NCI-H1417 (cell line): Measurements from ENCODE around the gene PMFBP1.

Experiments
- DNase-seq, 3 experiments: peaks; one replicate each; lab custom pipeline; 2025; lab: John Stamatoyannopoulos, UW

Gene PMFBP1

DNA sequence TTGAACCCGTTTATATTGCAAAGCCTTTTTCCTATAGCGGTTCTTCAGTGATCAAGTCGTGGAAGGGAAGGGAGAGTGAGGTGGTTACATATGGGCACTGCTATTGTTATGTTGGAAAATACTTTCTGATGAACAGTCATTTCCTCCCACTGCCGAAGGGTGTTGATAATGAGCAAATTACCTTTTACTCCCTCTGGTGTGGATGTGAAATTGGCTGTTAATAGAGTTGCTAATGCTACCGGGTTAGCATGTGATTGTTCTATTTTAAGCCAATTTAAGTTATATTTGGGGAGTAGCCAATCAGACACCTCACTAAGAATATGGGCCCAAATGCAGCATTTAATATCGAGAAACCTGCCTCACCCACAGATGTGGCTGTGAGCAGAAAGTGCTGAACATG, 15.6 kb upstream of the PMFBP1 start:
- DNase-seq: no peak

DNA sequence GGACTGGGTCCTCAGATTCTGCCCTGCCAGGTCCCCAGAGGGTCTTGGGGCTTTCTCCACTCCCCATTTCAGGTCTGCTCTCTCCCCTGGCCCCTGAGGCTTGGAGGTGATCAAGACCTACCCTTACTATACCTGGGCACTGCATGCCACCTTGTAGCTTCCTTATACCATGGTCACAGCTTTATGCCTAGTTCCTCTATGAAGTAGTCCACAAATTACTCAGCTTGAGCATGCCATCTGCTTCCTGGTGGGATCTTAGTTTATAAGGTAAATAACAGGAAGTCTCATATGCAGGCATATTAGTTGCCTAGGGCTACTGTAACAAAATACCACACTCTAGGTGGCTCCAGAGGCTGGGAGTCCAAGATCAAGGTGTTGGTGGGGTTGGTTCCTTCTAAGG, 11.0 kb upstream of the PMFBP1 start:
- peak in 1 of 3 experiments; percentile 18 for DNase-seq

DNA sequence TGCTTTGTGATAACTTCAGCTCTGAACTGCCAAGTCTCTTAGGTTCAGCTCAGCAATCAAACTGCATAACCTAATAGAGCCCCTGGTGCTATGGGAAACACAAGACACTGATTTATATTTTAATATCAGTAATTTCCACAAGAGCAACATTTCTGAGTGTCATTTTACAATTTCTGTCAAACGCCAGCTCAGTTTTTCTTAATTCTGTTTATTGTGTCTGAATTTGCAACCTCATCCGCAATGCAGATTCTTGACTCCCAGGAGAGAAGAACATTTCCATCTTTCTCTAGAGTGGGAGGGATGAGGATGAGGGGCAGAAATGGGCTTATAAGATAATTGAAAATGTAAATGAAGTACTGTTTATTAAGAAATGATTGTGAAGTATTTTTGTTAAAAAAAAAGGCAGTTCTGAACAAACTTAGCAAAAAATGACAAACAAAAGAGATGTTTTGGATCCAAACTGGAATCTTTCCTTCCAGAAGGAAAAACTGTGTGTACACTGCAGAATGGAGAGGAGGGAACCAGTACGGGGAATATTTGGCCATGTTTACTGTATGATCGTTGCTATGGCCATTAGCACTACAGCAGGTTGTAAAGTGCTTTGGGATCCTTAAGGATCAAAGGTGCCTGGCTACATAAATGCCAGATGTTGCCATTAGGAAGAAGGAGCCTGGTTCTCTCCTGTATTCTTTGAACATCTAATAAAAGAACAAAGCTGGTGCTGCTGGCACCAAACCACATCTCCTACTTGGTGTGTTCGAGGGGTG, 7.4 kb upstream of the PMFBP1 start:
- DNase-seq: peak in 1 of 3 experiments; percentile 35

DNA sequence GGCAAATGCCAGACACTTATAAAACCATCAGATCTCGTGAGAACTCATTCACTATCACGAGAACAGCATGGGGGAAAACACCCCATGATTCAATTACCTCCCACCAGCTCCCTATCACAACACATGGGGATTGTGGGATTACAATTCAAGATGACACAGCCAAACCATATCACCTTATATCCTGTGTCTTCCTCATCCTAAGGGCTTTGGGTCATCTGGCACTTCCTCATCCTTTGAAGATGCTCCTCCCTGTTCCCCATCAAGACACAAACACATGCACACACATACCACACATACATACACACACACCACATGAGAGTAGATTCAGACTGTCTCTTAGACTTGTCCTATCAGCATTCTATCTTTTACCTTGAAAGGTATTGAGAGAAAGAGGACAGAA, 2.8 kb upstream of the PMFBP1 start:
- no peak for DNase-seq

DNA sequence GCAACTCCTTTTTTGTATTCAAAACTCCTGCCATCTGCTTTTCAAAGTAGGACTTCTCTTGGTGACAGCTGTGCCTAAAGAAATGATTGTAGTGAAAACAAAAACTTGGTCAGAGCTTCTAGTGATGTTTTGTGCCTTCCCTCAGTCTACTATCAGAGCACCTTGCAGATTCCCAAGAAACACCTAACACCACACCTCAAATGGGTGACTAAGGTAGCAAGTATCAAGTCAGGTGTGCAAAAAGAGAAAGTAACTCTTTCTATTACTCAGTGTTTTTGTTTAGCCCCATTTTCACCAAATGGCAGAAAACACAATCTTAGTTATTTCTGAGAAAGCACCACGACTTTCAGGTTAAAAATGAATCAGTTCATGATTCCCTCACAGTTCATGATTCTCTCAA, 2.0 kb upstream of the PMFBP1 start:
- DNase-seq: no peak

DNA sequence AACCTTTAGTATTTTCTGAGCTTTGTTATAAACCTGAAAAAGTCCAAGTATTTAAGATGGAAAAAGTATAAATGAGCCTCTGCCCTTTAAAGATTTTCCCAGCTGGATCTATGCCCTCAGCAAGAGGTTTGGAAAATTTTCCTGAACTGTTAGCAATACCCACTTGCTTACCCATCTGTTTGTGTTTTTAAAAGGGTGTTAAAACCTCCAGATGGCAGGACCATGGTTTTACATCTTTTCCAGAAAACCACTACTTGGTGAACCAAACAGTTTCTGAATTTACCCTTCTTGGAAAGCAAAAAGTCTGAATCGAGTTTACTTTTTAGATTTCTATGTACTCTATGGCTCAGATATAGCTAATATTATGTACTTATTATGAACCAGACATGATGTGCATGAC, 719 bp downstream of the PMFBP1 start:
- DNase-seq: no peak

DNA sequence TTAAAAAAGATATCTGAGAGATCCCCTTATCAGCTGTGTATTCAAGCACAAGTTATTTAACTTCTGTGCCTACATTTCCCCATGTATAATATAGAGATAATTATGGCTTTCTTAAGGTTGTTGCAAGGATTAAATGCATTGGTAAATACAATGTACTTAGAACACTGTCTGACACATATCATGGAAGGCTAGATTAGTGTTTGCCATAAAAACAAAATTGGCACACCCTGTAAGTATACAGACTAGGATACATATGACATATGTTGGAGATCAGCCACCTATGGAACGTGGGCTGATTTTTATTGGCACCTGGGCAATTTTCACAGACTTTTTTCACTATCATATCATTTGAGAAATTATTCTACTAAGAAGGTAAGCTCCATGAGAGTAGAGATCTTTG, 2.2 kb downstream of the PMFBP1 start:
- DNase-seq: peak in 1 of 3 experiments; percentile 19

DNA sequence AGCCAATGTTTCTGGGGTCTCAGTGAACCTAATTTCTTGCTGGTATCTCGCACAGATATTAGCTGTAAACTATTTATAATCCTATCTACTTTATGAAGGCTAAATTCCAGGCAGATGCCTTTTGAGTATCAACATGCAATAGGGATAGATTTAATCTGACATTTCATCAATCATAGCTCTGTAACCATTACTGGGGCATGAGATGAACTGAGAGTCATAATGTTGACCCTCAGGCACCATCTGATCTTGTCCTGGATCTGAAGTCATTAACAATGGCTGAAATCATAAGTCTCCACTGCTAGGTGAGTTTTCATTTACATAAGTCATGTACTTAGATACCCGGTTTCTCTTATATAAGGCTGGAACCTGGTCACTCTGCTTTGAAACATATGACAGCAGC, 3.6 kb downstream of the PMFBP1 start:
- no peak for DNase-seq

DNA sequence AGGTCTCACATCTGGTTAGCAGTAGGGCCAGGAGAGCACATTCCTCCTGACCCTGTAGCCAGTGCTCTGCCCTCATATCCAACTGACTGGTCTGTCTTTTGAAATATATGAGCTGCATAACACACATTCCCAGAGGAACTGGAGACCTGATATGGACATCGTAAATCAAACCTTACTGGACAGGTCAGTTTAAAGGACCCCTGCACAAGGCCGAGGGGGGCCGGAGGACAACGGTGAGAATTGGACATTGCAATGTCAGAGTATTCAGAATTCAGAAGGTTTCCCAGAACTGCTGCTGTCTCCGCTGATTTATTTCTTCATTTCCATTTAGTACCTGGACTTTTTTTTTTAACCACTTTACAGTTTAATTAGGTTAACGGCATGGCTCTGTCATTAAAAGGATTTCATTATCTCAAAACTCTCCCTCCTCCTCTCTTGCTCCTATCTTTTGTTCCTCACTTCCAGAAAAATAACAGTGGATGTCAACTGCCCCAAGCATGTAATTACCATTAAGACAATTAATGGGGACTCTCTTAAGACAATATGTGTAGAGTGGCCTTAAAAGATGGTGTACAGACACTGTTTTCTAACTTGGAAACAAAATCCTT, 4.9 kb downstream of the PMFBP1 start:
- peak in 1 of 3 experiments; percentile 12 for DNase-seq

DNA sequence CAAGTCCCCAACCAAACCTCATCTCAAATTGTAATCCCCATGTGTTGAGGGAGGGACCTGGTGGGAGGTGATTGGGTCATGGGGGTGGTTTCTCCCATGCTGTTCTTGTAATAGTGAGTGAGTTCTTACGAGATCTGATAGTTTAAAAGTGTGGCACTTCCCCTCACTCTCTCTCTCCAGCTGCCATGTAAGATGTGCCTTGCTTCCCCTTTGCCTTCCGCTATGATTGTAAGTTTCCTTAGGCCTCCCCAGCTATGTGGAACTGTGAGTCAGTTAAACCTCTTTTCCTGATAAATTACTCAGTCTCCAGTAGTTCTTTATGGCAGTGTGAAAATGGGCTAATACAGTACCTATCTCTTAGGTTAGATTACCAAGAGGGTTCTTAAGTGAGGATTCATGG, 5.8 kb downstream of the PMFBP1 start:
- no peak for DNase-seq

DNA sequence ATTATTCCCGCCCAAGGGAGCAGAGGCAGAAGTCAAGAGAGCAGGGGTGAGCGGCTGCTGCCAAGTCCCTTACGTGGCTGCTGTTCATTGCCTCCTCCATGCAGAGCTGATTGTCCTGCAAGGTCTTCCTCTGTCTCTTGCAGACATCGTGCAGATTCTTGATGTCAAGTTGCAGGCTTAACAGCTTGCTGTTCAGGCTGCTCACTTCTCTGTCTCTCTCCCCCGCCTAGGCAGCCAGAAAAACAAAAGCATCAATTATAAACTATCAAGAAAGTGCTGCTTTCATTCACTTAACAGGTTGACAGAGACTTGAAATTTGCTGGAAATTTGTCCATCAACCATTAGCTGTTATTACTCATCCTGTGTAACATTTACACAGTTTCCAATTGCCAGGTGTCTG, 7.3 kb downstream of the PMFBP1 start:
- peak in 2 of 3 experiments; percentile 43 to 61 for DNase-seq

DNA sequence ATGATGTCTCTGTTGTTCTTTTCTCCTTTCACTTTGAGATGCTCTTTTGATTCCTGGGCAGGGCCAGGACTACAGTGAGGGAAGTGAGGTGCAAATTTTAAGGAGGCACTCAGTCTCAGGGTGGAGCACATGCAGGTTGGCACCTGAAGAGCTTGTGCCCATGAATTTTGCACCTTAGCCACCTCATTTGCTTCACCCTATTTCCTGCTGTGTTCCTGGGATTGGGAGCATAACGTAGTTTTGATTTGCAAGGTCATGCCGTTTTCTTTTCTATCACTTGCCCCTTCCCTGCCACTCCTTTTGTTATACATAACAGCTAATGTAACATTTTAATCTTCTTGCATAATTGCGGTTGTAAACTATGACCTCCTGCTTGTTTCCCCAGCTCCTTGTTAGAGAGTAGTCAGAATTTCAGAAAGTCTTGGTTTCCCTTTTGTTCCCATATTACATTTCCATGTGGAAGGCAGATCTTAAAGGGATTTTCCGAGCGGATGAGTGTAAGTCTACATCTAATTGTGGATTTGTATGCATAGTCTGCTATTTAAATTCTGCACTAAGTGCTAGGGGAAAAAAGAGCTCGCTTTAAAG, 9.8 kb downstream of the PMFBP1 start:
- DNase-seq: no peak

DNA sequence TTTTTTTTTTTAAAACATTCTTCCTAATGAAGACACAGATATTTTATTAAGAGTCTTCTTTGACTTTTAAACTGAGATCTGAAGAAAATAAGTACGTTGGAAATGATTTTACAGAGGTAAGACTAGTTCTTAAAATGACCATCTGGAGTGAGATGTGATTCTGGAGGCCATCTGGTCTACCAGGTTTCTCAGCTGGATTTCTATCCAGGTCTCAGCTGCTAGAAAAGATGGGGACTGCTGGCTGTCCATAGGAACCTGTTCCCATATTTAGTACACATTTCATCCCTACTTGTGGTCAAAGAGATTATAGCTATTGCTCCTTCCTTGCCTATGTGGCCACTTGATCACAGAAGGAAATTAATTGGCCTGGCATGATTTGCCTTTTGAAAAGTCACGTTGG, 12.2 kb downstream of the PMFBP1 start:
- DNase-seq: no peak

DNA sequence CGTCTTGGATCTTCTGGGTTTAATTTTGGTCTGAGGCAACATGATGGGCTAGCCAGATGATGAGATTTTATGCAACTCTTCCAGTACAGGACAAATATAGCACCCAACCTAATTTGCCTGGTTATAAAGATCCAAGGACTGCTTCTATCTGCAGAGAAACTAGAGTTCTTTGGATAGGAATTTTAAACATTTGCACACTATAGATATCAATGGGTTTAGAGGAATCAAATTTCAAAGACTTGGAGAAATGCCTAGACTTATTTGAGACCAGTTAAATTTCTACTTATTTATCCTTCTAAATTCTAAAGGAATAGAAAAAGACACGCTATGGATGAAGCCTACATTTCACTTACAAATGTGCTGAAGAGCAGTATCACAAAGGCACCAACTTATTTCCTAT, 12.6 kb downstream of the PMFBP1 start:
- no peak for DNase-seq

DNA sequence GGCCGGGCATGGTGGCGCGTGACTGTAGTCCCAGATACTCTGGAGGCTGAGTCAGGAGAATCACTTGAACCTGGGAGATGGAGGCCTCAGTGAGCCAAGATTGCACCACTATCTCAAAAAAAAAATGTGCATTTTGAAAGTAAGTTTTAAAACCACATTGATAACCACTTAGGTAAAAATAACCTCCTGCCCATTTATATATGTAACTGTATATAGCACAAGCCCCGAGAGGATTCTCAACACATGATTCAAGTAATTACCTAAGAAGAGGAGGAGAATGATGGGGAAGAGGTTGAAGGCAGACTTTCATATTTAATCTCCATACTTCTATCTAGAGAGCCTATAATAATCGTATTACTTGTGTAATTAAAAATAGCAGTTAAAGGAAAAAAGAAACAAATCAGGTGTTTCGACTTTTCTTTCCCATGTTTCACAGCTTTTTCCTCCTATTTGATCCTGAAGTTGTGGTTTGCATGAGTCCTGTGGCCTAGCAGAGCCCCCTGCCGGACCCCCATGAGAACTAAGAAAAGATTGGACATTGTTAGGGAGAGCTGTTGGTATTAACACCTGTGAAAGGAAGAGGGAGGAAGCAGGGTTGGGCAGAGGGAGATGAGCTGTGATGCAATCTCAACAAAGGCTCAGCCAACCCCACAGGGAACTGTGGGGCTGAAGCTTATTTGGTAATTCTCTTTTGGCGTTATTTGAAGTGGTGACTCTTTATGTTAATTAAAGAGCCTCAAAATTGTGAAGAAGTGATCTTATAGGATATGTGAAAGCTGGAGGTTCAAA, 22.1 kb downstream of the PMFBP1 start:
- DNase-seq: no peak

DNA sequence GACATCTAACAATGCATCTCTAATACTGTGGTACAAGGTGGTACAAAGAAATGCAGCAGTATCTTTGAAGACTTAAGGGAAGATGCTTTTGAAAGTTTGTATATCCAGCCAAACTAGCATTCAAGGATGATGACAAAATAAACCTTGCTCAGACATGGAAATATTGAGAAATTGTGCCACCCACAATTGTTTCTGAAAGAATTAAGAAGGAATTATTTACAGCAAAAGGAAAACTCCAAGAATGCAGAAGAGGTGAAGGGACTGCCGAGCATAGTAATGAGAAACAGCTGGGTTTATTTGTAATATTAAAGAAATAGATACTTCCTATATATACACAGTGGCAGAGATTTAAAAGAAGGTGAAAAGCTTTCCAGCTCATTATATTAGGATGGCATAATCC, 29.5 kb downstream of the PMFBP1 start:
- no peak for DNase-seq

DNA sequence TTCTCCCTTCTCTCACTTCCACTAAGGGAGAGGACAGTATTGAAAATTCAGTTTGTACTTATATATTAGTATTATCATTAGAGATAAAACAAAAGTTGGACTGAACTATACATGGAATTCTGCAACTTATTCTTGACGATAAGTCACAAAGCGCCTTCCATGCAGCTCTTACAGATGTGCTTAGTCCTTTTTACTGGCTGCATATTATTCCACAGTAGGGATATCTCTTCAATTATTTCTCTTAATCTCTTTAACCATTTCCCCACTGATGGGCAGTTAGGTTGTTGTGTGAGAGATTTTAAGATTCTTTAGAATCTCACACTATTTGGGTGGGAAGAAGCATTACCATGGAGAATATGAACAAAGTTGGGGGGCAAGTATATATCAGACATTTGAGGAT, 32.0 kb downstream of the PMFBP1 start:
- DNase-seq: no peak

DNA sequence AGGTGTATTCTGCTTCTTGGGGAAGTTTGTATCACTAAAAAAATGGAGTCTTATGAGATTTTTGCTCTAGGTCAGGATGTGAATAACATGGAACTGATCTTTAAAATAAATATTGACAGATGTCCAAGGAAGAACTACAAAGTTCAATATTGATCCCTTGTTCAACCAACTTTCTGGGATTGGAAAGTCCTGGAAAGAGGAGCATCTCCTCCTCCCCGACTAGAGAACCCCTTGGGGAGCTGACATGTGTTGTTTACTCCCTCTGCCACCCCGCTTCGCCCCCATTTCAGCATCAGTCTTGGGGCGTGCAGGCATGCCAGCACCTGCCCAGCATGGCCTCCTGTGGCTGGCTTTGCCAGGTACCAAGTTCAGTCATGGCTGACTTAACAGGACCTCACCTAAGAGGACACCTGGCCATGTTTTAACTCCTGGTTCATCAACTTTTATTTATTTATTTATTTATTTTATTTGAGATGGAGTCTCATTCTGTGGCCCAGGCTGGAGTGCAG, 33.8 kb downstream of the PMFBP1 start:
- DNase-seq: no peak

DNA sequence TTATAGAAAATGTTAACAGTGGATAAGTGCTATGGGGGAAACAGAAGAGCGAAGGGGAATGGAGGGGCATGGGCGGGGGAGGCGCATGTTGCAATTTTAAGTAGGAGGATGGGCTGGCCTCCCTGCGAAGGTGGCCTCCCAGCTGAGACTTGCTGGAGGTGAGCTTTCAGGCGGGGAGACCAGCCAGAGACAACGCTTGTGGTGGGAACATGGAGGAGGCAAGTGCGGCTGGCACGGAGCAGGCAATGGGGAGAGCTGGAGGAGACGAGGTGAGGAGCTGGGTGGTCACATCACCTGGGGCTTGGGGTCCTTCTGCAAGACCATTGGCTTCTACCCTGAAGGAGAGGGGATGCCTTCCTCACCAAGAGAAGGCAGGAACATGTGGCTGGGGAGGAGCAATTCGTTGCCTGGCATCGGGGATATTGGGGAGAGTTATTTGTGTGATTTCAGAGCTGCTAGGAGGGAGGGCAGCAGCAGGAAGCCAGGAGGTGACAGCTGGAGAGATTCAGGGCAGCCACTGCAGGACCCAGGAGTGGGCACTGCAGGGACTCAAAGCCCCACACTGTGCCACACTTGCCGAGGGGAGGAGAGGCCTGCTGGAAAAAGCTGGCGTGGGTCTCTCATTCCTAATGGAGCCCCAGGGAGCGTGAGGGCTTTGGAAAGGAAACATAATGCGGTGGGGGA, 34.4 kb downstream of the PMFBP1 start:
- no peak for DNase-seq

DNA sequence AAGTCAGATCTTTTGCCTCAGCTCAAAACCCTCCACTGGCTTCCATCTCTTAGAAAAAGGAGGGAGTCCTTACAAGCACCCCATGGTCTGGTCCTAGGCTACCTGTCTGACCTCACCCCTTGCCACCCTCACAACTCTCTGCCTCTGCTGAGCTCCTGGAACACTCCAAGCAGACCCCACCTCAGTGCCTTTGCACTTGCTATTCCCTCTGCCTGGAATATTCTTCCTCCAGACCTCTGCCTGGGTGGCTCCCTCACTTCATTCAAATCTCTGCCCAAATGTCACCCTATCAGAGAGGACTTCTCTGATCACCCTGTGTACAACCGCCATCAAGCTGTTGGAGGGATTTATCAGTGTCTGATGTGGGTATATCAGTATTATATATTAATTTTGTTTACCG, 37.4 kb downstream of the PMFBP1 start:
- DNase-seq: no peak

DNA sequence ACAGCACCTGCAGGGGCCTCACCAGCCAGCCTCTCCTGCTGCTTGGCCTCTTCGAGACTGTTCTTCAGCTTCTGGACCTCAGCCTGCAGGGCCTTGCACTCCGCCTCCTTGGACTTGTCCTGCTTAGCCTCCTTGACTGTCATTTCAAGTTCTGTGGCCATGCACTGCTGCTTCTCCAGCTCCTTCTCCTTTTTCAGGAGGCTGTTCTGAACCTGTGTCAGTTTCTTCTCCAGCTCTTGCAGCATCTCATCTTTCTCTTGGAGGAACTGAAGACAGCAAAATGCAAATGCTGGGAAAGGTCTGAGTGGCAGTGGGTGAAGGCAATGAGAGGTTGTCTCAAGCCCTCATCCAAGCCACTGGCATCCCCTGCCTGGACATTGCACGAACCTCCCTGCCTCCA, 39.2 kb downstream of the PMFBP1 start:
- DNase-seq: no peak

DNA sequence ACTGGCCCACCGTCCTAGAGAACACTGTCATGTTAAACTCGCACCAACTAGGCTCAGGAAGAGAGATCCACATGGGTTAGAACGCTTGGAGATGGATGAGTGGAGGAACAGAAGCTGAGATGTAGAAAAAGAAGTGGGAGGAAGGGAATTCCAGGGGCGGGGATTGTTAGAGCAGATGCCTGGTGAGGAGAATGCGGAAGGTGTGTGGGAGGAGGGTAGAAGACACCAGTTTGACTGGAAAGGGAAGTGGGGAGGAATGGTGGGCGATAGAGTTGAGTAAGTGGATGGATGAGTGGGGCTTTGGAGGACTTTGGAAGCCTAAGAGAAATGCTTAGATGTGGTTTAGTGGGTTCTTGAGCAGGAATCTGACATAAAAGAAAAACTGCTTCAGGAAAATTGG, 40.9 kb downstream of the PMFBP1 start:
- DNase-seq: no peak
